Keratinocyte (primary cell): Measurements from ENCODE around the gene NCOA3. TPM values are rescaled to one million over a fixed set of nuclear protein-coding genes. Genes with fewer than 3 reads are reported as not detected.
A peak's percentile ranks its signal among the peaks of the same experiment; 100 is the strongest.
"Not testable (repeated sequence)": the region's sequence is repeated elsewhere in the genome, so short reads cannot be mapped to it uniquely, and the experiment has no call there.

Source experiments
- DNase-seq: peaks from one replicate; pipeline ENCODE4 v3.0.0-alpha.2; 2011; ENCODE audit warnings: low read depth, missing footprints, low spot score
- FAIRE-seq: peaks from 2 replicates; lab custom pipeline; 2011; peaks lifted over from hg19 to GRCh38; lab: Jason Lieb, UNC
- H2AFZ ChIP-seq: 2 replicates; pipeline ENCODE4 v1.6.0; 2012; ENCODE audit warnings: low read length, control low read depth, inconsistent platforms; ENCODE audit not compliant: control insufficient read depth
- H3K27ac ChIP-seq: 2 replicates; pipeline ENCODE4 v1.5.1; 2011; ENCODE audit warnings: low read length; ENCODE audit not compliant: control insufficient read depth, insufficient read depth
- H3K27me3 ChIP-seq: 3 replicates; pipeline ENCODE4 v1.6.0; 2011; ENCODE audit warnings: low read length; ENCODE audit not compliant: control insufficient read depth, insufficient read depth; ENCODE audit errors: extremely low read depth
- H3K36me3 ChIP-seq, 2 experiments: 2 replicates in 1 of 2; 3 replicates in 1 of 2; pipeline ENCODE4 v1.5.1; 2011; ENCODE audit warnings: low read length in 2 of 2, mild to moderate bottlenecking in 1 of 2; ENCODE audit not compliant: control insufficient read depth in 2 of 2, insufficient read depth in 2 of 2; ENCODE audit errors: extremely low read depth in 1 of 2
- H3K4me1 ChIP-seq: 3 replicates; pipeline ENCODE4 v1.5.1; 2011; ENCODE audit warnings: low read length; ENCODE audit not compliant: control insufficient read depth, insufficient read depth; ENCODE audit errors: extremely low read depth
- H3K4me2 ChIP-seq: 3 replicates; pipeline ENCODE4 v1.6.0; 2011; ENCODE audit warnings: low read depth, low read length; ENCODE audit not compliant: control insufficient read depth, insufficient read depth; ENCODE audit errors: extremely low read depth
- H3K4me3 ChIP-seq, 3 experiments: fragments of 200-600 bp in 1 of 3; sonication (generic) in 1 of 3; 2 replicates in 2 of 3; 3 replicates in 1 of 3; pipeline ENCODE4 v1.5.1; 2011 to 2016; ENCODE audit warnings: low read length in 3 of 3, mild to moderate bottlenecking in 3 of 3, control low read depth in 2 of 3, inconsistent platforms in 1 of 3, low read depth in 1 of 3, mixed read lengths in 1 of 3, mixed run types in 1 of 3, moderate library complexity in 1 of 3; ENCODE audit not compliant: control insufficient read depth in 2 of 3, insufficient read depth in 2 of 3; ENCODE audit errors: extremely low read depth in 1 of 3
- H3K79me2 ChIP-seq: 2 replicates; pipeline ENCODE4 v1.6.0; 2012; ENCODE audit warnings: low read length; ENCODE audit not compliant: control insufficient read depth, insufficient read depth
- H3K9ac ChIP-seq: 3 replicates; pipeline ENCODE4 v1.6.0; 2011; ENCODE audit warnings: low read length; ENCODE audit not compliant: control insufficient read depth, insufficient read depth; ENCODE audit errors: extremely low read depth
- H3K9me1 ChIP-seq: 3 replicates; pipeline ENCODE4 v1.6.0; 2011; ENCODE audit warnings: low read length; ENCODE audit not compliant: control insufficient read depth, insufficient read depth; ENCODE audit errors: extremely low read depth
- H3K9me3 ChIP-seq: 2 replicates; pipeline ENCODE4 v1.5.1; 2012; ENCODE audit warnings: low read depth, low read length; ENCODE audit not compliant: control insufficient read depth
- H4K20me1 ChIP-seq: 3 replicates; pipeline ENCODE4 v1.6.0; 2011; ENCODE audit warnings: low read length; ENCODE audit not compliant: control insufficient read depth, insufficient read depth; ENCODE audit errors: extremely low read depth
- EZH2 ChIP-seq: IDR thresholded peaks from one replicate; pipeline ENCODE4 v1.6.1; 2012; ENCODE audit warnings: inconsistent platforms, mild to moderate bottlenecking, low read length, moderate library complexity
- dilution Hi-C: fragments of 300-500 bp; cut with MboI; formaldehyde crosslinking; loops from one replicate; pipeline ENCODE4 v1.7.0; 2020; ENCODE audit warnings: low sequenced_read_pairs; ENCODE audit not compliant: extremely low pct_ligation_motif_present
- polyA plus RNA-seq, 5 experiments: library from polyadenylated mRNA; depleted of rRNA in 3 of 5; stranded (reverse) in 3 of 5; stranded (forward) in 1 of 5; unstranded in 1 of 5; fragments of >200 nt; gene quantifications; 1 replicate in 1 of 5; 2 replicates in 3 of 5; 3 replicates in 1 of 5; pipeline versions ENCODE4 v1.2.1 to v1.2.3, GENCODE V29; 2011 to 2012; ENCODE audit warnings: missing spikeins in 2 of 5, low read depth in 1 of 5, low replicate concordance in 1 of 5
- TF ChIP-seq, protein P1 (sequence below), 3 experiments: IDR thresholded peaks in 1 of 3; conservative IDR thresholded peaks in 1 of 3; optimal IDR thresholded peaks in 1 of 3; 2 replicates in 2 of 3; 3 replicates in 1 of 3; pipeline versions ENCODE3 to v1.5.1; 2011; ENCODE audit warnings: low read length in 3 of 3, mild to moderate bottlenecking in 3 of 3, moderate library complexity in 2 of 3, control low read depth in 1 of 3, inconsistent platforms in 1 of 3; ENCODE audit not compliant: insufficient read depth in 2 of 3; ENCODE audit errors: extremely low read depth in 1 of 3

NCOA3 gene
- polyA plus RNA-seq, 1 donor (not counting 4 experiments of a cell fraction or from before 2014, with no cell fraction given): 25.8 TPM

DNA sequence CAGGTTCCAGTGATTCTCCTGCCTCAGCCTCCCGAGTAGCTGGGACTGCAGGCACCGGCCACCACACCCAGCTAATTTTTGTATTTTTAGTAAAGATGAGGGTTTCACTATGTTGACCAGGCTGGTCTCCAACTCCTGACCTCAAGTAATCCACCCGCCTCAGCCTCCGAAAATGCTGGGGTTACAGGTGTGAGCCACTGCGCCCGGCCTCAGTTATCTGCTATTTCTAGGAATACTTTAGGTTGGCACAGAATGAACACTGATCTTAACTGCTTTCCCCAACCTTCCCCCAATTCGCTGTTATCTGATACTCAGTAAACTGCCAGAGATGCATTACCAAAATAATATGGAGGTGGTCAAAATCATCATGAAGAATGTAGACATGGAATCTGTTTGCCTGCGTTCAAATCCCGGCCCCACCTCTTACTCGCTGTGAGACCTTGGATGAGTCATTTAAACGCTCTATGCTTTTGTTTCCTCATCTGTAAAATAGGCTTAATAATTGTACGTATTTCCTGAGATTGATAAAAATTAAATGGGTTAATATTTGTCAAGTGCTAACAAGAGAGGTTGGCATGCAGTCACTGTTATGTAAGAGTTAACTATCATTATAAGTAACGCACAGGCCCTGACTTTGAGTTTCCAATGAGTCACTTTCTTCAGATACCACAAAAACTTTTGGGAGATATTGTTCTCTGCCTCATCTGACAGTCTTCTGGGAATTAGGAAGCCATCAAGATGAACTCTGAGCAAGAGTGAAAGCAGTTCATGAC is 44.5 kb upstream of the NCOA3 start:
- H2AFZ ChIP-seq: no peak overlapping the region
- peak overlapping the region; percentile 60 for H3K27ac ChIP-seq
- DNase-seq: peak; percentile 67
- H3K9ac ChIP-seq: no peak overlapping the region
- no peak overlapping the region for H3K4me3 ChIP-seq
- no peaks in the 10 kb centered on the region for H3K79me2 ChIP-seq
- peak overlapping the region; percentile 14 for H3K4me2 ChIP-seq
- dilution Hi-C loops: no loop called here
- no peak for FAIRE-seq
- peaks cover 53% of the 10 kb centered on the region for H3K4me1 ChIP-seq
- H4K20me1 ChIP-seq: no peaks in the 10 kb centered on the region
- H3K36me3 ChIP-seq: no peaks in the 10 kb centered on the region
- no peaks in the 10 kb centered on the region for H3K9me1 ChIP-seq
- TF ChIP-seq, protein P1, sequence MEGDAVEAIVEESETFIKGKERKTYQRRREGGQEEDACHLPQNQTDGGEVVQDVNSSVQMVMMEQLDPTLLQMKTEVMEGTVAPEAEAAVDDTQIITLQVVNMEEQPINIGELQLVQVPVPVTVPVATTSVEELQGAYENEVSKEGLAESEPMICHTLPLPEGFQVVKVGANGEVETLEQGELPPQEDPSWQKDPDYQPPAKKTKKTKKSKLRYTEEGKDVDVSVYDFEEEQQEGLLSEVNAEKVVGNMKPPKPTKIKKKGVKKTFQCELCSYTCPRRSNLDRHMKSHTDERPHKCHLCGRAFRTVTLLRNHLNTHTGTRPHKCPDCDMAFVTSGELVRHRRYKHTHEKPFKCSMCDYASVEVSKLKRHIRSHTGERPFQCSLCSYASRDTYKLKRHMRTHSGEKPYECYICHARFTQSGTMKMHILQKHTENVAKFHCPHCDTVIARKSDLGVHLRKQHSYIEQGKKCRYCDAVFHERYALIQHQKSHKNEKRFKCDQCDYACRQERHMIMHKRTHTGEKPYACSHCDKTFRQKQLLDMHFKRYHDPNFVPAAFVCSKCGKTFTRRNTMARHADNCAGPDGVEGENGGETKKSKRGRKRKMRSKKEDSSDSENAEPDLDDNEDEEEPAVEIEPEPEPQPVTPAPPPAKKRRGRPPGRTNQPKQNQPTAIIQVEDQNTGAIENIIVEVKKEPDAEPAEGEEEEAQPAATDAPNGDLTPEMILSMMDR (optimal IDR thresholded peaks at IDR 0.05 in 1 of 3, IDR thresholded peaks at IDR 0.05 in 1 of 3, conservative IDR thresholded peaks at IDR 0.05 in 1 of 3; ENCODE audit: extremely low read depth in 1 of 3, insufficient read depth in 2 of 3, low read length in 3 of 3): no peak
- no peak for TF ChIP-seq EZH2
- H3K9me3 ChIP-seq: no peaks in the 10 kb centered on the region
- no peaks in the 10 kb centered on the region for H3K27me3 ChIP-seq

DNA sequence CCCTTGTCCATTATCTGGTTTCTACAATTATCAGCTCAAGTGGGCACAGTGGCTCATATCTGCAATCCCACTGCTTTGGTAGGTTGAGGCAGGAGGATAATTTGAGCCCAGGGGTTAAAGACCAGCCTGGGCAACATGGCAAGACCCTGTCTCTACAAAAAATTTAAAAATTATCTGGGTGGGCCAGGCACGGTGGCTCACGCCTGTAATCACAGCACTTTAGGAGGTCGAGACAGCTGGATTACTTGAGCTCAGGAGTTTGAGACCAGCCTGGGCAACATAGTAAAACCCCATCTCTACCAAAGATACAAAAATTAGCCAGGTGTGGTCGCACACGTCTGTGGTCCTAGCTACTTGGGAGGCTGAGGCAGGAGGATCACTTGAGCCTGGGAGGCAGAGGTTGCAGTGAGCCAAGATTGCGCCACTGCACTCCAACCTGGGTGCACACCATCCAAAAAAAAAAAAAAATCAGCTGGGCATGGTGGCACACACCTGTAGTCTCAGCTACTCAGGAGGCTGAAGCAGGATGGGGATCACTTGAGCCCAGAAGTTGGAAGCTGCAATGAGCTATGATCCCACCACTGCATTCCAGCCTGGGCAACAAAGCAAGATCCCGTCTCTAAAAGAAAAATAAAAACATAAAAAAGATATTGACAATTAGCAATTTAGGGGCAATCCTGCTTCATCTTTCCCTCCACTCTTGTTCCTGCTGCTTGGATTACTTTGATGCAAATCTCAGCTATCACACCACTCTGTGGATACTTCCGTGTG is 43.2 kb upstream of the NCOA3 start:
- H3K27me3 ChIP-seq, FAIRE-seq, H3K9me3 ChIP-seq, H3K79me2 ChIP-seq, H3K9ac ChIP-seq, DNase-seq, H2AFZ ChIP-seq, H3K36me3 ChIP-seq, H3K4me2 ChIP-seq, H3K9me1 ChIP-seq, H4K20me1 ChIP-seq, H3K27ac ChIP-seq, dilution Hi-C loops, H3K4me3 ChIP-seq: not testable (repeated sequence)
- peaks cover 42% of the 10 kb centered on the region for H3K4me1 ChIP-seq
